T-cell (primary cell): ENCODE measurements around the gene TIGD3. TPM values are rescaled to one million over a fixed set of nuclear protein-coding genes. Genes with fewer than 3 reads are reported as not detected.
A peak's percentile ranks its signal among the peaks of the same experiment; 100 is the strongest.

Experiments
- ATAC-seq, 4 experiments: fragments of 200-7000 bp in 3 of 4; fragments of 150-1000 bp in 1 of 4; cut with Tn5 transposase; replicated peaks in 1 of 4; 1 replicate in 3 of 4; 2 replicates in 1 of 4; pipeline ENCODE4 v1.10.0; 2021; ENCODE audit warnings: moderate library complexity in 3 of 4, mild to moderate bottlenecking in 2 of 4, moderate number of reproducible peaks in 1 of 4
- CTCF ChIA-PET, 2 donors: fragments of 300-600 bp; sonication (Branson Sonifier 250); formaldehyde crosslinking; loops; one replicate each; lab custom pipeline; 2022; ENCODE audit warnings: antibody characterized with exemption in 2 of 2; lab: Charles Lee
- POLR2A ChIA-PET, 2 donors: fragments of 300-600 bp; sonication (Branson Sonifier 250); formaldehyde crosslinking; loops; one replicate each; lab custom pipeline; 2022; ENCODE audit warnings: antibody characterized with exemption in 2 of 2; lab: Charles Lee
- DNase-seq, 35 experiments: peaks; one replicate each; pipeline versions ENCODE4 v3.0.0 to v3.0.0-alpha.2; 2013 to 2023
- H3K27ac ChIP-seq: one replicate; pipeline ENCODE4 v1.5.1; 2013; ENCODE audit warnings: low read length
- H3K27me3 ChIP-seq, 2 experiments: replicated peaks in 1 of 2; 1 replicate in 1 of 2; 2 replicates in 1 of 2; pipeline versions ENCODE4 v1.6.1 to v1.7.0; 2013; ENCODE audit warnings: low read length in 1 of 2, mixed read lengths in 1 of 2; ENCODE audit not compliant: control insufficient read depth in 2 of 2, insufficient read depth in 2 of 2; ENCODE audit errors: extremely low read depth in 1 of 2
- H3K36me3 ChIP-seq, 2 donors: 1 replicate in 1 of 2; 2 replicates in 1 of 2; pipeline versions ENCODE4 v1.6.1 to v1.7.0; 2013; ENCODE audit warnings: low read length in 1 of 2; ENCODE audit not compliant: control insufficient read depth in 2 of 2, insufficient read depth in 1 of 2; ENCODE audit errors: extremely low read depth in 1 of 2
- H3K4me1 ChIP-seq, 2 experiments: 1 replicate in 1 of 2; 2 replicates in 1 of 2; pipeline versions ENCODE4 v1.6.1 to v1.7.0; 2013; ENCODE audit warnings: low read length in 2 of 2, mixed read lengths in 1 of 2; ENCODE audit not compliant: insufficient read depth in 2 of 2, control insufficient read depth in 1 of 2; ENCODE audit errors: extremely low read depth in 1 of 2
- H3K4me3 ChIP-seq, 2 donors: 1 replicate in 1 of 2; 2 replicates in 1 of 2; pipeline versions ENCODE4 v1.5.1 to v1.7.0; 2013; ENCODE audit warnings: mild to moderate bottlenecking in 2 of 2, low read length in 1 of 2, moderate library complexity in 1 of 2; ENCODE audit not compliant: control insufficient read depth in 1 of 2; ENCODE audit errors: extremely low read depth in 1 of 2
- H3K9me3 ChIP-seq: 2 replicates; pipeline ENCODE4 v1.7.0; 2013
- H3K27ac Mint-ChIP-seq, 2 donors: one replicate each; pipeline ENCODE4 v1.8.0; 2020 to 2021; ENCODE audit warnings: mild to moderate bottlenecking in 2 of 2, mixed read lengths in 2 of 2
- H3K27me3 Mint-ChIP-seq, 2 donors: one replicate each; pipeline ENCODE4 v1.8.0; 2021 to 2022; ENCODE audit warnings: mixed read lengths in 2 of 2
- H3K36me3 Mint-ChIP-seq: one replicate; pipeline ENCODE4 v1.8.0; 2021; ENCODE audit warnings: mixed read lengths
- H3K4me1 Mint-ChIP-seq, 3 donors: one replicate each; pipeline ENCODE4 v1.8.0; 2020 to 2022; ENCODE audit warnings: mixed read lengths in 3 of 3, mild to moderate bottlenecking in 1 of 3
- H3K4me3 Mint-ChIP-seq, 3 donors: one replicate each; pipeline ENCODE4 v1.8.0; 2020 to 2022; ENCODE audit warnings: mild to moderate bottlenecking in 3 of 3, mixed read lengths in 3 of 3, moderate library complexity in 3 of 3
- H3K9me3 Mint-ChIP-seq, 3 donors: one replicate each; pipeline ENCODE4 v1.8.0; 2020 to 2022; ENCODE audit warnings: mixed read lengths in 3 of 3
- WGBS: methylation state at CpG from one replicate; pipeline ENCODE4 v1.1.5; 2013; ENCODE audit warnings: missing lambda C conversion rate; ENCODE audit not compliant: insufficient coverage; 5-methylcytosine and 5-hydroxymethylcytosine counted together
- total RNA-seq, 35 experiments: library from RNA in 6 of 35; stranded (reverse) in 6 of 35; fragments of 120-200 nt in 1 of 35; gene quantifications; one replicate each; pipeline versions ENCODE4 v1.2.1 to v1.2.4 and lab custom pipeline; 2013 to 2026

TIGD3 gene
- total RNA-seq (1 to 10 TPM in 2 of 5 donors, under 1 TPM in 3; 0.48 to 1.3 (median 0.92) TPM), total RNA-seq (lab: John Stamatoyannopoulos, UW) (0 to 2.0 (median 0.76) reads per million in 29 experiments)
- 0.50 TPM for total RNA-seq (2013)

GRCh38 chr11:65354265-65355012 is at the start of gene TIGD3:
TIGD3 (plus strand) TSS chr11:65354751; CDS start chr11:65355809, 1,058 bp downstream.
- Histone ChIP-seq H3K27ac (peak within 1 kb of the TSS; percentile 58), H3K4me1 (peaks cover 2 to 20% of the 10 kb centered on the region in 2 experiments), H3K9me3 (no peaks in the 10 kb centered on the region), H3K36me3 (peaks cover 12 to 26% of the 10 kb centered on the region in 2 donors), H3K4me3 (peak within 1 kb of the TSS; percentile 49 to 65), H3K27me3 (peaks cover 0 to 7% of the 10 kb centered on the region in 2 experiments)
- Mint-ChIP-seq H3K27ac (peak within 1 kb of the TSS; percentile 63 to 84), H3K27me3 (no peaks in the 10 kb centered on the region), H3K36me3 (peaks cover 9% of the 10 kb centered on the region), H3K4me3 (peak within 1 kb of the TSS; percentile 80 to 96 (median 87)), H3K4me1 (peaks cover 14 to 21% (median 18%) of the 10 kb centered on the region in 3 donors), H3K9me3 (no peaks in the 10 kb centered on the region)
- ChIA-PET CTCF (interaction anchor here (0.5 kb wide), 2 partner anchors 148 to 1052 kb away, joined by 4 read pairs; no protein-coding TSS in a partner anchor), POLR2A (no interaction called here)
- DNase-seq, result peak; percentile 89 to 99 (median 96)
- WGBS, result under 1% methylated on average over 79 of the region's 79 CpGs
- ATAC-seq, result peak; percentile 94 to 98 (median 97)

- no peak overlapping the region for H3K27ac ChIP-seq
- CTCF ChIA-PET, result interaction anchor here in 1 of 2 donors (0.6 kb wide), 1 partner anchor 138 kb away, joined by 3 read pairs; no protein-coding TSS in a partner anchor
- no peak overlapping the region for H3K4me3 Mint-ChIP-seq
- no peaks in the 10 kb centered on the region for H3K4me1 Mint-ChIP-seq
- WGBS, result 93% methylated on average over 12 of the region's 17 CpGs
- H3K27ac Mint-ChIP-seq, result no peak overlapping the region
- no peaks in the 10 kb centered on the region for H3K4me1 ChIP-seq
- ATAC-seq (no peak), DNase-seq (no peak)
- H3K4me3 ChIP-seq, result no peak overlapping the region
- no peaks in the 10 kb centered on the region for H3K9me3 ChIP-seq
- H3K27me3 ChIP-seq, result no peaks in the 10 kb centered on the region
- no peaks in the 10 kb centered on the region for H3K27me3 Mint-ChIP-seq
- no peaks in the 10 kb centered on the region for H3K36me3 ChIP-seq
- POLR2A ChIA-PET, result no interaction called here
- H3K36me3 Mint-ChIP-seq, result no peaks in the 10 kb centered on the region
- no peaks in the 10 kb centered on the region for H3K9me3 Mint-ChIP-seq
Observed at GRCh38 chr11:65305501-65306268, 48.9 kb upstream of the TIGD3 start.

- H3K36me3 Mint-ChIP-seq, result no peaks in the 10 kb centered on the region
- H3K27me3 Mint-ChIP-seq, result no peaks in the 10 kb centered on the region
- Histone ChIP-seq H3K4me1 (no peaks in the 10 kb centered on the region), H3K27ac (no peak overlapping the region), H3K36me3 (no peaks in the 10 kb centered on the region), H3K9me3 (no peaks in the 10 kb centered on the region), H3K27me3 (no peaks in the 10 kb centered on the region), H3K4me3 (no peak overlapping the region)
- H3K4me3 Mint-ChIP-seq, result no peak overlapping the region
- H3K27ac Mint-ChIP-seq, result no peak overlapping the region
- CTCF ChIA-PET, result interaction anchor here in 1 of 2 donors (0.6 kb wide), 1 partner anchor 297 kb away, joined by 3 read pairs; no protein-coding TSS in a partner anchor
- WGBS, result 98% methylated on average over 6 of the region's 6 CpGs
- H3K9me3 Mint-ChIP-seq, result no peaks in the 10 kb centered on the region
- ATAC-seq (no peak), DNase-seq (no peak)
- POLR2A ChIA-PET, result no interaction called here
- no peaks in the 10 kb centered on the region for H3K4me1 Mint-ChIP-seq
Observed at GRCh38 chr11:65307298-65308229, 47.0 kb upstream of the TIGD3 start.

GRCh38 chr11:65308281-65308891 is 46.2 kb upstream of the TIGD3 start:
- Mint-ChIP-seq H3K36me3 (no peaks in the 10 kb centered on the region), H3K9me3 (no peaks in the 10 kb centered on the region), H3K4me3 (no peak overlapping the region), H3K27me3 (no peaks in the 10 kb centered on the region), H3K4me1 (no peaks in the 10 kb centered on the region), H3K27ac (no peak overlapping the region)
- H3K36me3 ChIP-seq, result no peaks in the 10 kb centered on the region
- peak in 1 of 35 experiments; percentile 13 for DNase-seq
- 58% methylated on average over 4 of the region's 7 CpGs for WGBS
- ChIA-PET POLR2A (no interaction called here), CTCF (no interaction called here)
- H3K4me3 ChIP-seq, result no peak overlapping the region
- no peak overlapping the region for H3K27ac ChIP-seq
- ATAC-seq, result no peak
- no peaks in the 10 kb centered on the region for H3K9me3 ChIP-seq
- no peaks in the 10 kb centered on the region for H3K4me1 ChIP-seq
- peaks cover 0 to 2% of the 10 kb centered on the region in 2 experiments for H3K27me3 ChIP-seq

- CTCF ChIA-PET, result no interaction called here
- H3K4me1 Mint-ChIP-seq, result peaks cover 0 to 3% (median 0%) of the 10 kb centered on the region in 3 donors
- no peaks in the 10 kb centered on the region for H3K4me1 ChIP-seq
- POLR2A ChIA-PET, result no interaction called here
- no peaks in the 10 kb centered on the region for H3K36me3 Mint-ChIP-seq
- peaks cover 0 to 5% of the 10 kb centered on the region in 2 donors for H3K27me3 Mint-ChIP-seq
- 50% methylated on average over 1 of the region's 5 CpGs for WGBS
- no peak overlapping the region for H3K4me3 ChIP-seq
- ATAC-seq (no peak), DNase-seq (no peak)
- no peaks in the 10 kb centered on the region for H3K9me3 ChIP-seq
- H3K36me3 ChIP-seq, result no peaks in the 10 kb centered on the region
- H3K4me3 Mint-ChIP-seq, result no peak overlapping the region
- H3K27me3 ChIP-seq, result peaks cover 0 to 7% of the 10 kb centered on the region in 2 experiments
- H3K9me3 Mint-ChIP-seq, result no peaks in the 10 kb centered on the region
- H3K27ac Mint-ChIP-seq, result no peak overlapping the region
- H3K27ac ChIP-seq, result no peak overlapping the region
Observed at GRCh38 chr11:65309006-65309405, 45.5 kb upstream of the TIGD3 start.
